Epithelial cell of proximal tubule (primary cell): ENCODE data around the gene KAZALD1. TPM values are rescaled to one million over a fixed set of nuclear protein-coding genes. Genes with fewer than 3 reads are reported as not detected.

Source experiments
- DNase-seq: peaks from one replicate; pipeline ENCODE4 v3.0.0-alpha.2; 2011; ENCODE audit warnings: low read depth
- H3K4me3 ChIP-seq: 2 replicates; pipeline ENCODE4 v1.5.1; 2011; ENCODE audit warnings: low read depth, mild to moderate bottlenecking, low read length
- total RNA-seq: library from RNA; depleted of rRNA; stranded (reverse); fragments of >200 nt; gene quantifications from 2 replicates; pipeline ENCODE4 v1.2.3, GENCODE V29; 2015
- TF ChIP-seq, protein P1 (sequence below): conservative IDR thresholded peaks from 2 replicates; pipeline ENCODE4 v1.5.1; 2012; ENCODE audit warnings: low read depth, mild to moderate bottlenecking, low read length

KAZALD1 gene
- total RNA-seq, 1 donor from 2014 or later, result 2.9 TPM

DNA sequence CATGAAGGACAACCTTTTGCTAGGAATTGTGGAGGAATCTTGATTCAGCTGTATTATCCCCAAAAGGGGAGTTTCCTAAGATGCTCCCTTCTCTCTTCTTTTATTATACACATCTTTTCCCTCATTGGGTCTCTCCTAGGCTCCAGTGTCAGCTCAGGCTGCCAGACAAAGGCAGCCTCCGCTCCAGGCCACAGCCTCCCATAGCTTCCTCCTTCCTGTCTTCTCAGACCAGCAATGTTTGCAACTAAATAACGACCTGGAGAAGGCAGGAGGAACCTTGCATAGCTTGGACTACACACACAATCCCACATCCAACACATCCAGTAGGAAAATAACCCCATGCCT, 18.5 kb upstream of the KAZALD1 start:
- DNase-seq, result no peak
- H3K4me3 ChIP-seq, result peak overlapping the region; percentile 60
- TF ChIP-seq, protein P1, sequence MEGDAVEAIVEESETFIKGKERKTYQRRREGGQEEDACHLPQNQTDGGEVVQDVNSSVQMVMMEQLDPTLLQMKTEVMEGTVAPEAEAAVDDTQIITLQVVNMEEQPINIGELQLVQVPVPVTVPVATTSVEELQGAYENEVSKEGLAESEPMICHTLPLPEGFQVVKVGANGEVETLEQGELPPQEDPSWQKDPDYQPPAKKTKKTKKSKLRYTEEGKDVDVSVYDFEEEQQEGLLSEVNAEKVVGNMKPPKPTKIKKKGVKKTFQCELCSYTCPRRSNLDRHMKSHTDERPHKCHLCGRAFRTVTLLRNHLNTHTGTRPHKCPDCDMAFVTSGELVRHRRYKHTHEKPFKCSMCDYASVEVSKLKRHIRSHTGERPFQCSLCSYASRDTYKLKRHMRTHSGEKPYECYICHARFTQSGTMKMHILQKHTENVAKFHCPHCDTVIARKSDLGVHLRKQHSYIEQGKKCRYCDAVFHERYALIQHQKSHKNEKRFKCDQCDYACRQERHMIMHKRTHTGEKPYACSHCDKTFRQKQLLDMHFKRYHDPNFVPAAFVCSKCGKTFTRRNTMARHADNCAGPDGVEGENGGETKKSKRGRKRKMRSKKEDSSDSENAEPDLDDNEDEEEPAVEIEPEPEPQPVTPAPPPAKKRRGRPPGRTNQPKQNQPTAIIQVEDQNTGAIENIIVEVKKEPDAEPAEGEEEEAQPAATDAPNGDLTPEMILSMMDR, result no peak

GRCh38 chr10:101044117-101044516, 17.7 kb upstream of the KAZALD1 start:
- TF ChIP-seq, protein P1, result no peak
- H3K4me3 ChIP-seq, result no peak overlapping the region
- no peak for DNase-seq

- DNase-seq, result no peak
- TF ChIP-seq, protein P1, result no peak
- H3K4me3 ChIP-seq, result no peak overlapping the region
Observed at GRCh38 chr10:101046332-101047238, 15.2 kb upstream of the KAZALD1 start.

DNA sequence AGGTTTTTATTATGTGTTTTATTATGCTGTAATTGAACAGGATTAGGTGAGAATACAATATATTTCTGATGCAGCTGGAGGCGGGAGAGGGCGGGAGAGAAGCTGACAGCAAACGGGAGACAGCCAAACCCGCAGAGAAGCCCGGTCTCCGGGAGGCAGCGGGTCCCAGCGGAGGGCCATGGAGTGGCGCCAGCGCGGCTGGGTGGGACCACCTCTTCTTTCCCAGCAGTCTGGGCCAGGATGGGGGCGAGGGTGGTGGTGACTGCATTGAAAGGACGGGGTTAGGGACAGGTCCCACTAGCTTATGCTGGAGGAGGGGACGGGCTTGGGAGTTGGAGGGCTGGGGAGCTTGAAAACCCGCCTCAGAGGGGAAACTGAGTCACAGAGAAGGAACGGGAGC, 14.5 kb upstream of the KAZALD1 start:
- TF ChIP-seq, protein P1, result no peak
- DNase-seq, result no peak
- no peak overlapping the region for H3K4me3 ChIP-seq

DNA sequence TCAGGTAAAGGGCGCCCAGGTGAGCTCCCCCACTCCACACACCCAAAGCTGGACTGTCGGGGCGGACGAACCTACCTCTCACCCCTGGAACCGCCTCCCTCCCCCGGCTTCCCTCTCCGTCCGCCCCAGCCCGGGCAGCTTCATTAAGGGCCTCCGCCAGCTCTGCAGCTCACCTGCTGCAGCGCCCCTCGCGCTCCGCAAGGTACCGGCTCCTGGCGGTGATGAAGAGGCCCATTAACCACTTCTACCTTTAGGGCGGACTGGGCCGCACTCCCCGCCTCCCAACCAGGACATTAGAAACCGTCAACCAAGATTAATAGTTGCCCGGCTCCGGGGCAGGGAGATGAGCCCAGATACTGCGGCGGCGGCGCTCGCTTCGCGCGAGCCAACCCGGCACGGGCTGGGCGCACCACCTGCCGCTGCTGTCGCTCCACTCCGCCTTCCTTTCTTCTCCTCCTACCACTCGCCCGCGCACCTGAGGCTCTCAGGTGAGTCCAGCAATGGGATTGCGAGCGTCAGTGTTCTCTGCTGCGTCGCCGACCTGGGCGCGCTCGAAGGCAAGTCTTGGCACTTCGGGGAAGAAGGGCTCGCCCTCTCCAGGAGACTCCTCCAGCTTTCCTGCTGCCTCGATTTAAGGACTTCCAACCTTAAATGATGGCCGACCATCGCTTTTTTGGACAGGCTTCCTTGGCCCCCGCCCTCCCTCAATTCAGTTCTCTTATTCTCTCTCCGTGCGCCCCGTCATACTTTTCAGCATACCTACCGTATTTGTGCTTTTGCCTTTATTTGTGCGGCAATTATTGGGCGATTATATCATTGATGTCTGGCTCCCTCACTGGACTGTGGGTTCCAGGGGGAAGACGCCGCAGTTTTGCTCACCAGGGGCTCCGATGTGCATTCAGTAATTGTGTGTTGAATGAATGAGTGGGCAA, 13.6 kb upstream of the KAZALD1 start:
- H3K4me3 ChIP-seq, result no peak overlapping the region
- DNase-seq, result no peak
- TF ChIP-seq, protein P1, result no peak

GRCh38 chr10:101050208-101051069, 11.3 kb upstream of the KAZALD1 start:
- peak overlapping the region; percentile 39 for H3K4me3 ChIP-seq
- TF ChIP-seq, protein P1, result peak; percentile 79
- DNase-seq, result no peak
